ENCODE results near the gene TECTA. TPM values are rescaled to one million over a fixed set of nuclear protein-coding genes. Genes with fewer than 3 reads are reported as not detected.

TECTA gene
- total RNA-seq, 1 donor from 2014 or later, result 0.59 TPM

GRCh38 chr11:121199516-121199915 is 98.5 kb downstream of the TECTA start:
- Histone ChIP-seq H3K9me3 (no peaks in the 10 kb centered on the region), H3K4me1 (no peaks in the 10 kb centered on the region), H3K36me3 (no peaks in the 10 kb centered on the region), H3K4me3 (no peak overlapping the region), H3K27me3 (ENCODE audit: low read depth) (peaks cover 9% of the 10 kb centered on the region), H3K27ac (no peak overlapping the region)
- intact Hi-C loops (cut with DNase I), result no loop called here
- ATAC-seq (no peak), DNase-seq (no peak)
- no peak for TF ChIP-seq CTCF (IDR thresholded peaks at IDR 0.05)

GRCh38 chr11:121206810-121207209 is 105.8 kb downstream of the TECTA start:
- DNase-seq, result no peak
- no peak for TF ChIP-seq CTCF (IDR thresholded peaks at IDR 0.05)
- no peak for ATAC-seq
- intact Hi-C loops (cut with DNase I), result no loop called here
- Histone ChIP-seq H3K9me3 (no peaks in the 10 kb centered on the region), H3K27ac (no peak overlapping the region), H3K27me3 (ENCODE audit: low read depth) (no peaks in the 10 kb centered on the region), H3K36me3 (no peaks in the 10 kb centered on the region), H3K4me3 (no peak overlapping the region), H3K4me1 (no peaks in the 10 kb centered on the region)

- Histone ChIP-seq H3K27me3 (ENCODE audit: low read depth) (no peaks in the 10 kb centered on the region), H3K4me1 (no peaks in the 10 kb centered on the region), H3K27ac (no peak overlapping the region), H3K9me3 (no peaks in the 10 kb centered on the region), H3K4me3 (no peak overlapping the region), H3K36me3 (no peaks in the 10 kb centered on the region)
- intact Hi-C loops (cut with DNase I), result no loop called here
- ATAC-seq, result no peak
- DNase-seq, result no peak
- TF ChIP-seq CTCF (IDR thresholded peaks at IDR 0.05), result no peak
Measured at GRCh38 chr11:121207485-121208115, 106.6 kb downstream of the TECTA start.

- Histone ChIP-seq H3K27ac (no peak overlapping the region), H3K27me3 (ENCODE audit: low read depth) (no peaks in the 10 kb centered on the region), H3K4me1 (no peaks in the 10 kb centered on the region), H3K4me3 (no peak overlapping the region), H3K36me3 (no peaks in the 10 kb centered on the region), H3K9me3 (no peaks in the 10 kb centered on the region)
- intact Hi-C loops (cut with DNase I), result no loop called here
- DNase-seq (no peak), ATAC-seq (no peak)
- TF ChIP-seq CTCF (IDR thresholded peaks at IDR 0.05), result no peak
Measured at GRCh38 chr11:121210445-121211080, 109.5 kb downstream of the TECTA start.

- no peak for TF ChIP-seq CTCF (IDR thresholded peaks at IDR 0.05)
- Histone ChIP-seq H3K27ac (no peak overlapping the region), H3K9me3 (no peaks in the 10 kb centered on the region), H3K4me1 (no peaks in the 10 kb centered on the region), H3K4me3 (no peak overlapping the region), H3K36me3 (no peaks in the 10 kb centered on the region), H3K27me3 (ENCODE audit: low read depth) (no peaks in the 10 kb centered on the region)
- ATAC-seq, result no peak
- no peak for DNase-seq
- intact Hi-C loops (cut with DNase I), result no loop called here
Measured at GRCh38 chr11:121211626-121212025, 110.6 kb downstream of the TECTA start.
